Measurements from ENCODE around the gene ATF3. TPM values are rescaled to one million over a fixed set of nuclear protein-coding genes. Genes with fewer than 3 reads are reported as not detected.

Gene ATF3
- polyA plus RNA-seq, 1 donor from 2014 or later = 7.2 TPM

GRCh38 chr1:212650228-212650627 is 41.7 kb downstream of the ATF3 start (continued):
- TF ChIP-seq EZH2 (IDR thresholded peaks at IDR 0.05; ENCODE audit: borderline replicate concordance, insufficient read depth, low read length, poor library complexity, severe bottlenecking) (no peak), RAD21 (conservative IDR thresholded peaks at IDR 0.05) (no peak)

- no peaks in the 10 kb centered on the region for H3K79me2 ChIP-seq (replicated peaks; ENCODE audit: insufficient read depth, low read length)
- no peaks in the 10 kb centered on the region for H4K20me1 ChIP-seq (ENCODE audit: insufficient read depth)
- H3K4me2 ChIP-seq (ENCODE audit: low read length) = no peak overlapping the region
- H3K4me3 ChIP-seq (ENCODE audit: low read length) = no peak overlapping the region
- H3K9ac ChIP-seq (ENCODE audit: low read length) = no peak overlapping the region
- H3K9me2 ChIP-seq (ENCODE audit: insufficient read depth, low read length) = no peaks in the 10 kb centered on the region
- H3F3A ChIP-seq (ENCODE audit: insufficient read depth, low read length, poor library complexity, severe bottlenecking) = no peaks in the 10 kb centered on the region
- TF ChIP-seq EZH2 (IDR thresholded peaks at IDR 0.05; ENCODE audit: borderline replicate concordance, insufficient read depth, low read length, poor library complexity, severe bottlenecking) (no peak), POLR2AphosphoS5 (IDR thresholded peaks at IDR 0.05) (no peak), SMC3 (conservative IDR thresholded peaks at IDR 0.05; ENCODE audit: poor library complexity) (no peak), EP300 (conservative IDR thresholded peaks at IDR 0.05; ENCODE audit: poor library complexity, severe bottlenecking) (no peak), REST (IDR thresholded peaks at IDR 0.05; ENCODE audit: borderline replicate concordance) (no peak), CTCF (IDR thresholded peaks at IDR 0.05; ENCODE audit: poor library complexity, severe bottlenecking) (no peak), TAF1 (IDR thresholded peaks at IDR 0.05; ENCODE audit: low read depth) (no peak), RAD21 (conservative IDR thresholded peaks at IDR 0.05) (no peak), MXI1 (conservative IDR thresholded peaks at IDR 0.05; ENCODE audit: poor library complexity, severe bottlenecking) (no peak)
- no peaks in the 10 kb centered on the region for H3K36me3 ChIP-seq (ENCODE audit: insufficient read depth, low read length)
- H2AFZ ChIP-seq (ENCODE audit: low read depth, low read length) = no peak overlapping the region
- no peaks in the 10 kb centered on the region for H3K27me3 ChIP-seq (ENCODE audit: insufficient read depth, low read depth, low read length)
- no peaks in the 10 kb centered on the region for H3K9me3 ChIP-seq (ENCODE audit: low read length)
- no peak overlapping the region for H3K27ac ChIP-seq (ENCODE audit: low read length)
Measured at GRCh38 chr1:212651521-212651920, 43.0 kb downstream of the ATF3 start.

DNA sequence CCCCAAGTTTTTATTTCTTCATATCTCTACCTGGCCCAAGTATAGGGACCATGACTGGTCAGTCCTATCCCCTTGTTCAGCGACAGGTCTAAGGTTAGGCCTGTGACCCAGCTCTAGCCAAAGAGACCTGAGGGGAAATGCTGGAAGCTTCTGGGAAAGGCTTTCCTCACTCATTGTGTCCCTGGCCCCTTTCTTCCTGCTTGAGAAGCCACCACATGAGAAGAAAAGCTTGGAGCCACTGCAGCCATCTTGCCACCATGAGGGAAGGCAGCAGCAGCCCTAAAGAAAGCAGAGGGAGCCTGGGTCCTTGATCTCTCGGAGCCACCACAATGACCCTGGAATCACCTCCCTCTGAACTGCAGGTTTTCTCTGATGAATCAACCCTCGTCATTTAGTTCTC is 43.4 kb downstream of the ATF3 start:
- no peaks in the 10 kb centered on the region for H3K9me3 ChIP-seq (ENCODE audit: low read length)
- TF ChIP-seq MXI1 (conservative IDR thresholded peaks at IDR 0.05; ENCODE audit: poor library complexity, severe bottlenecking) (no peak), RAD21 (conservative IDR thresholded peaks at IDR 0.05) (no peak), TAF1 (IDR thresholded peaks at IDR 0.05; ENCODE audit: low read depth) (no peak), EZH2 (IDR thresholded peaks at IDR 0.05; ENCODE audit: borderline replicate concordance, insufficient read depth, low read length, poor library complexity, severe bottlenecking) (no peak), REST (IDR thresholded peaks at IDR 0.05; ENCODE audit: borderline replicate concordance) (no peak), SMC3 (conservative IDR thresholded peaks at IDR 0.05; ENCODE audit: poor library complexity) (no peak), CTCF (IDR thresholded peaks at IDR 0.05; ENCODE audit: poor library complexity, severe bottlenecking) (no peak), POLR2AphosphoS5 (IDR thresholded peaks at IDR 0.05) (no peak), EP300 (conservative IDR thresholded peaks at IDR 0.05; ENCODE audit: poor library complexity, severe bottlenecking) (no peak)
- H3K27ac ChIP-seq (ENCODE audit: low read length) = no peak overlapping the region
- H3K4me3 ChIP-seq (ENCODE audit: low read length) = no peak overlapping the region
- no peaks in the 10 kb centered on the region for H3F3A ChIP-seq (ENCODE audit: insufficient read depth, low read length, poor library complexity, severe bottlenecking)
- H3K27me3 ChIP-seq (ENCODE audit: insufficient read depth, low read depth, low read length) = no peaks in the 10 kb centered on the region
- H4K20me1 ChIP-seq (ENCODE audit: insufficient read depth) = no peaks in the 10 kb centered on the region
- H3K4me2 ChIP-seq (ENCODE audit: low read length) = no peak overlapping the region
- no peak overlapping the region for H2AFZ ChIP-seq (ENCODE audit: low read depth, low read length)
- no peak overlapping the region for H3K9ac ChIP-seq (ENCODE audit: low read length)
- no peaks in the 10 kb centered on the region for H3K36me3 ChIP-seq (ENCODE audit: insufficient read depth, low read length)
- no peaks in the 10 kb centered on the region for H3K9me2 ChIP-seq (ENCODE audit: insufficient read depth, low read length)
- H3K79me2 ChIP-seq (replicated peaks; ENCODE audit: insufficient read depth, low read length) = no peaks in the 10 kb centered on the region
